GM18909 (cell line): ENCODE data around the gene ADD2.
"Not testable (repeated sequence)": the region's sequence is repeated elsewhere in the genome, so short reads cannot be mapped to it uniquely, and the experiment has no call there.

Source experiments
- ATAC-seq: cut with Tn5 transposase; IDR thresholded peaks from one replicate; pipeline ENCODE4 v1.9.1; 2021; ENCODE audit warnings: mild to moderate bottlenecking; ENCODE audit not compliant: unreplicated experiment, poor library complexity

ADD2 gene, protein sequence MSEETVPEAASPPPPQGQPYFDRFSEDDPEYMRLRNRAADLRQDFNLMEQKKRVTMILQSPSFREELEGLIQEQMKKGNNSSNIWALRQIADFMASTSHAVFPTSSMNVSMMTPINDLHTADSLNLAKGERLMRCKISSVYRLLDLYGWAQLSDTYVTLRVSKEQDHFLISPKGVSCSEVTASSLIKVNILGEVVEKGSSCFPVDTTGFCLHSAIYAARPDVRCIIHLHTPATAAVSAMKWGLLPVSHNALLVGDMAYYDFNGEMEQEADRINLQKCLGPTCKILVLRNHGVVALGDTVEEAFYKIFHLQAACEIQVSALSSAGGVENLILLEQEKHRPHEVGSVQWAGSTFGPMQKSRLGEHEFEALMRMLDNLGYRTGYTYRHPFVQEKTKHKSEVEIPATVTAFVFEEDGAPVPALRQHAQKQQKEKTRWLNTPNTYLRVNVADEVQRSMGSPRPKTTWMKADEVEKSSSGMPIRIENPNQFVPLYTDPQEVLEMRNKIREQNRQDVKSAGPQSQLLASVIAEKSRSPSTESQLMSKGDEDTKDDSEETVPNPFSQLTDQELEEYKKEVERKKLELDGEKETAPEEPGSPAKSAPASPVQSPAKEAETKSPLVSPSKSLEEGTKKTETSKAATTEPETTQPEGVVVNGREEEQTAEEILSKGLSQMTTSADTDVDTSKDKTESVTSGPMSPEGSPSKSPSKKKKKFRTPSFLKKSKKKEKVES

DNA sequence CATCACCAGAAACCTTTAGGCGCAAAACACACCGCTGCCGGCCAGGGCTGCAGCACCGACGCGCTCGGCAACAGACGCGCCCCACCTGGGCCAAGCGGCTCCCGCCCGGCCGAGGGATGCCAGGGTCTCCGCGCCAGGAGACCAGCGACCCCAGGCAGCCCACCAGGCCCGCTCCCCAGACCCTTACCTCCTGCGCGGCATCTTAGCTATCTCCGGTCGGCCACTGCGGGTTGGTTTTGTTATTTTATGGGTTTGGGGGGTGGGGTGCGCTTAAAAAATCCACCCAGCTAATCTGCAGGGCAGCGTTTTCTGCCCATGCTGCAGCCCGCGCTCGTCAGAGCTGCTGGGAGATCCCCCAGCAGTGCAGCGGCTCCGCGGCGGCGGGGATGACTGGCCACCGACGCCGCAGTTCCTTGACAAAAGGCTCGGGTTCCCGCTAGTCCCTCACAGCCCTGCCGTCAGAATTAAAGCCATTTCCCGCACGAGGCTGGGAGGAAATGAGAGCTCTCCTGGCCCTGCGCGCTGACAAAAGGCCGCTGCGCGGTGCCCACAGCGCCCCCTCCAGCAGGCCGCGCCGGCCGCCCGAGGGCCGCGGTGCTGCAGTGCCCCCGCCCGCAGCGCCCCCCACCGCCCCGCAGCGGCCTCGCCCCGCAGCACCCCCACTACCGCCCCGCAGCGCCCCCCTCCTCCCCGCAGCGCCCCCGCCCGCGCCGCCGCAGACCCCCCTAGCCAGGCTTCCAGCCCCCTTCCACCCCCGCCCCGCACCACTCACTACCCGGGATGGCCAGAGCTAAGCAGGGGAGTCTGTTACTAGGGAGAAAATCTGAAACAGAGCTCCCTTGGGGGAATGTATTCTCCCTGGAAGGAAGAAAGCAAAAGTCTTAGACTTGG, at the start of gene ADD2:
ADD2 (minus strand) TSS at position 502 of the 891 bp plus-strand sequence. CDS start 61,792 bp downstream, outside the sequence.
- ATAC-seq: peak; percentile 40

DNA sequence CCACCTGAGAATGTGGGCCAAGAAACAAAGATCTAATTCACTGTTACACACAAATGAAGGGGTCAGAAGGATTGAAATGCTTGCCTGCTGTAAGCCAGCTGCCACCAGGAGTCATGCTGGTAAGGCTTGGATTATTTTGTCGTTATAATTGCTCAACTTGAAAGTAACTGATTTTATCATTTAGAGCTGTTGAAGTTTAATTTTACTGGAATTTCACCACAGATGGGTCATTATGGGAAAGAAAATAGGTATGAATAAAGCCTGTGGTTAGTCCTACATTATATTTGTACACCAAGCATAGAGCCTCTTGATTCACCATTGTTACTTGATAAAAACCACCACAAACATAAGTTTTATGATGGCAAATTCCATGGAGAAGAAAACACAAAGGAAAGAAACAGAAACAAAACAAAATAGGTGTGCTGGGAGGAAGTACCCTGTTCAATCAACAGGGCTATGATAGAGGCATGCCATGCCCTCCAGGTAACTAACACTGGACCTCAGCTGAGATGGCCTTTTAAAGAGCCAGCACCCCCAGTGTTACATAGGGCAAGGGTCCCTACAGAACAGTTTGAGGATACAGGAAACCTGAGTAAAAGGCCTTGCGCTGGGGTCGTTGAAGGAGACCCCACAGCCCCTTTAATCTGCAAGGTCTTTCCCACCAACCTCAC, 49.4 kb upstream of the ADD2 start:
- ATAC-seq: no peak

DNA sequence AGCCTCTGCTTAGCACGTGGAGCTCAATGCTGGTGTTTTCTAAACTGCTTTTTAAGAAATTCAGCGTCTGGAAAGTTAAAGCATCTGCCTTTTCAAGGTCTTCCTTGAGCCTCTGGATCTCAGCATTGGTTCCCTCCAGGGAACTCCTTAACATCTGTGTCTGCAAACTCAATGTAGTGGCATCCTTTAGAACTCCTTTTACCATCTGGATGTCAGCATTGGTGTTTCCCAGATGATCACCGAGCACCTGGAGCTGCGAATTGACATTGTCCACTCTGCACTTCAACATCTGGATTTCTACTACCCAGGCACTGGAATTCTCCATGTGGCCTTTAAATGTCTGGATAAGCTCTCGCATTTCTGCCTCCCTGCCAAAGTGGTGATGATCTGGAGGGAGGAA, 48.7 kb upstream of the ADD2 start:
- ATAC-seq: no peak

DNA sequence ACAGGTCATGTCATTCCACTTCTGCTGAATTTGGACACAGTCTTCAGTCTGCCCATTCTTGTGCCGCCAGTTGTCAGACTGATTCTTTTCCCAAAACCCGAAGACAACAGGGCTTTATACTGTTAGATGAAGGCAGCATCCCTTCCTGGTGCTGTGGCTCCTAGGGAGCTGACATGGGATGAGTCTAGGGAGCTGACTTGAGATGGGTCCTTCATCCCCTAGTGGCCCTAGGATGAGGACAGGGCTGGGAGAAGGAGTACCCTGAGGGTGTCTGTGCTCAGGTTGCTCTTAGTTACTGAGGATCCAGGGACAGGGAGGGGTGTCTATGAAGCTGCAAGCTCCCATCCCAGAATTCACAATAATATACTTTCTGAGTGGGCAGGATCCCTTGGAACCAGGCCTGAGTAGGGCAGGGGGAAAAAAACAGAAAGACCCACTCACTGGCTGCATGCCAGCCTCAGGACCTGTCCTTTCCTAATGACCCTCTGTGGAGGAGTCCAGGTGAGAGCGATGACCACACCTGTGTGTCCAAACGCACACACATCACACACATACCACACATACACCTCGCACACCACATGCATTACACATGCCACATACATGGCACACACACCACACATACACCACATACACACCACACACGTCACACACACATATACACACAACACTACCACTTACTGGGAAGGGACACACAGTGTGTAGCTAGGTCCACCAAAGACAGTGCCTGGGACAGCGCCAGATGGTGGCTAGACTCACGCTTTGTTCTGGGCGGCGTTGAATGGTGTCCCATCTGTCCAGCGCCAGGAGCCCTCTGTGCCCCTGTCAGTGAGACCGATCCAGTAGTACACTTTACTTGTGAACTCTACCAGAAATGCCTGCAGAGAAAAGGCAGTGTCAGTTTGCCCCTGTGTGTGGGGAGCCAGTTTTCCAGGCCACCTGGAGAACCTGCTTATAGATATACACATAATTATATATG, 41.3 kb upstream of the ADD2 start:
- ATAC-seq: no peak

DNA sequence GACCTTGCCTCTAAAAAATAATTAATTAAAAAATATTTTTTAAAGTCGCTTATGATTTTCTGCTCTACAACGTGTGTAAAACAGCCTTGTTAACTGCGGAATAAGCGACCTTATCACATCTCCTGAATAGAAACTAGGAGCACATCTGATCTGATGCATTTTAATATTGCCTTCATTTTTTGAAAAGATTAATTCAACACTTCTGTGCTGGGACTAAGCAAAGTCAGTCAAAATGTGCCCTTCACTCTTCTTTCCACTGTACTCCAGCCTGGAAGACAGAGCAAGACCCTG, 39.8 kb upstream of the ADD2 start:
- no peak for ATAC-seq

DNA sequence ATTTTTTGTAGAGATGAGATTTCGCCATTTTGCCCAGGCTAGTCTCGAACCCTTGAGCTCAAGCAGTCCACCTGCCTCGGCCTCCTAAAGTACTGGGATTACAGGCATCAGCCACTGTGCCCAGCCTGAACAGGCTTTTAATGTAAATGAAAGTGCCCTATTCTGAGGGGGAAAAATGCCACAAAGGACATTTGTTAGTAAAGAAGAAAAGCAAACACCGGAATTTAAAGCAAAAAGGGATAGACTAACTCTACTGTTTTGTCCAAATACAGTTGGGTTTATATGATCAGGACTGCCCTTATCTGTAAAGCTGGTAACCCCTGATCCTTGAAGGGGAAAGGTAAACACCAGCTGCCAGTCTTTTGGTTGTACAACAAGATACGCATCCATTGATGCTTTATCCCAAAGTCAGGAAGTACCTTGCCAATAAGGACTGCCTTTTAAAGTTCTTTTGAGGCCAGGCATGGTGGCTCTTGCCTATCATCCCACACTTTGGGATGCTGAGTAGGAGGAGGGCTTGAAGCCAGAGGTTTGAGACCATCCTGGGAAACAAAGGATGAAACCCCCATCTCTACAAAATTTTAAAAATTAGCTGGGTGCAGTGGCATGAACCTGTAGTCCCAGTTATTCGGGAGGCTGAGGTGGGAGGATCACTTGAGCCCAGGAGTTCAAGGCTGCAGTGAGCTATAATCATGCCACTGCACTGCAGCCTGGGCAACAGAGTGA, 39.3 kb upstream of the ADD2 start:
- no peak for ATAC-seq

DNA sequence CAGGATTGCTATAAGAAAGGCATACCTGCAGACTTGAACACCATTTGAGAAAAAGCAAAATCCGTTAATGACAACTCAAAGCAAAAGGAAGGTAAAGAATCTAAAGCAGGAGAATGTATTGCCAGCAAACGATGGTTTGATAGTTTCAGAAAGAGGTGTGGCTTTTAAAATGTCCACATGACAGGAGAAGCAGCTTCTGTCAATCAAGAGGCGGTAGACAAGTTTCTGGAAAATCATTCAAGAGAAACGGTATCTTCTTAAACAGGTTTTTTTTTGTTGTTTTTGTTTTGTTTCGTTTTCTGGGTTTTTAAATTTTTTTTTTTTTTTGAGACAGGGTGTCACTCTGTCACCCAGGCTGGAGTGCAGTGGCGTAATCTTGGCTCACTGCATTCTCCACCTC, 38.6 kb upstream of the ADD2 start:
- ATAC-seq: no peak

DNA sequence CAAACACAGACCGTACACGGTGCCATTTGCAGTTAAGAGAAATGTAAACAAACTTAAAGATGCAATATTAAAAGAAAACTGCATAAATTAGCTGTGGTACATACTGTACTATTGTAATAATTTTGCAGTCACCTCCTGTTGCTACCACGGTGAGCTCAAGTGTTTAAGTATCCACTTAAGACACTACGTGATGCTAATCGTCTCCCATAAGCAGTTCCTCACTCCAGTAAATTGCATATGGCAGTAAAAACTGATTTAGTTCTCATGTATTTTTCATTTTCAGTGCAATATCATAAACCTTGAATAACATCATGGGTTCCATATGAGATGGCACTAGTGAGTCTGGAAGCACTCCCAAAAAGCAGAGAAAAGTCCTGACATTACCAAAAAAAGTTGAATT, 38.0 kb upstream of the ADD2 start:
- no peak for ATAC-seq

DNA sequence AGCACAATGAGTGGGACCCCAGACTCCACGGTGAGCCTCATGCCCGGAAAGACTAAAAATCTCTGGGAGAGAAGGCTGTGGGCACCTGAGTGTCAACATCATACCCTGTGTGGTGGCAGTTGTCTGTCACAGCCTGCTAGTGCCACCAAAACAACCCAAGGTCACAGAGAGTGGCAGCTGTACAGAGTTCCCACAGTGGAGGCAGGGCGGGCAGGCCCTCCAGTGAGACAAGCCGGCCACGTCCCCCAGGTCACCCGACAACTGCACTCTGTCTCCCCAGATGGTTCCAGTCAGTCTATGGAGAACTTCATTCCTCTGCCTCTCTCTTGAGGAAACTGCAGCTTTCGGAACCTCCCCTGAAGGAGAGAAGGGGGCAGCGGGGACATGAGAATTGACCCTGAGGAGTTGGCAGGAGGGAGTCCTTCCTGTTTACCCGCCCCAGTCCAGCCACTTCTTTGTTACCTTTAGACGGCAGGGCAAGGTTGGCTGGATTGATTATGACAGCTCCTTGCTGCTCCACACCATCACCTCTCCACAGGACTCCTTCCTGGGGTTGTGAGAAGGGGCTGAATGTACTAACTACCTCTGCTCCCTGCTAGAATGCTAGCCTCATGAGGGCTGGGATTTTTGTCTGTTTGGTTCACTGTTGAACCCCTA, 33.7 kb upstream of the ADD2 start:
- no peak for ATAC-seq

DNA sequence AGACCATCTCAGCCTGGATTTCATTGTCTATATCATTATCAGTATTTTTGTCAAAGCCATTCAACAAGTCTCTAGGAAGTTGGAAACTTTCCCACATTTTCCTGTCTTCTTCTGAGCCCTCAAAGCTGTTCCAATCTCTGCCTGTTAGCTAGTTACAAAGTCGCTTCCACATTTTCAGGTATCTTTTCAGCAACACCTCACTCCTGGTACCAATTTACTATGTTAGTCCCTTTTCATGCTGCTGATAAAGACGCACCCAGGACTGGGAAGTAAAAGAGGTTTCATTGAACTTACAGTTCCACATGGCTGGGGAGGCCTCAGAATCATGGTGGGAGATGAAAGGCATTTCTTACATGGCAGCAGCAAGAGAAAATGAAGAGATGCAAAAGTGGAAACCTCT, 31.7 kb upstream of the ADD2 start:
- ATAC-seq: no peak

DNA sequence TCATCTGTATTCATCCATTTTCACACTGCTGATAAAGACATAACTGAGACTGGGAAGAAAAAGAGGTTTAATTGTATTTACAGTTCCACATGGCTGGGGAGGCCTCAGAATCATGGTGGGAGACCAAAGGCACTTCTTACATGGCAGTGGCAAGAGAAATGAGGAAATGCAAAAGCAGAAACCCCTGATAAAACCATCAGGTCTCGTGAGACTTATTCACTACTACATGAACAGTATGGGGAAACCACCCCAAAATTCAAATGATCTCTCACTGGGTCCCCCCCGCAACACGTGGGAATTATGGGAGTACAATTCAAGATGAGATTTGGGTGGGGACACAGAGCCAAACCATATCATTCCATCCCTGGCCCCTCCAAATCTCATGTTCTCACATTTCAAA, 30.0 kb upstream of the ADD2 start:
- not testable (repeated sequence) for ATAC-seq

DNA sequence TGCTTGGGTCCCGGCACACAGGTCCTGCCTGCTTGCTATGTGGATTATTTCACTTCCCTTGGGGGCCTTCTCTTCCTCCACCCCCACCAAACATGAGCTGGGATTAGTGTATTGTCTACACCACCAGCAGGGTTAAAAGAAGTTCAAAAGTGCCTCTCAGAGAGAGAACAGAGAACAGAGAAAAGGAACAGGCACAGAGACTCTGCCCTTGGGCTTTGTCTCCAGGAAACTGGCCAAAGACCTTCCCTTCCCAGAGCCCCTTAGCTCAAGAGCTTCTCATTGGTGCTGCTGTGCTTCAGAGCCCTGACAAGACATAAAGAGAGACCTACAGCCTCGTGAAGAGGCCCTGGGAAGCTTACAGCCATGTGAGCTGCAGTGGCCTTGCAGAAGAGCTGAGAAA, 29.5 kb upstream of the ADD2 start:
- no peak for ATAC-seq

DNA sequence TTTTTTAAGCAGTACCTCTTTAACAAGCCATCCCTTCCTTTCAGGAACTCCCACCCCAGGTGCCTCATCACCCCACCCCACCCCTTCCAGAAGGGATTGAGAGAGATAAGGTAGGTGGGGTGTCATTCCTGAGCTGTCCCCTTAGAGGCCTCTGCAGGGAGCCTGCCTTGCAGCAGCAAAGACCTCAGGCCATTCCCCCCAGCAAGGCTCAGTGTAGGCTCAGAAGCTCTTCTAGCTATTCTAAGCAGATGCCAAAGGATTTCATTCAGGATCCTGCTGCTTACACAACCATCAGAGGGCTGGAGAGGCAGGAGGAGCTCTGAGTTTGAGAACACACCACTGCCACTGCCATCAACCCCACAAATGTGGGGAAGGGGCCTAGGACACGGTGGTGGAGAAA, 28.3 kb upstream of the ADD2 start:
- ATAC-seq: no peak

DNA sequence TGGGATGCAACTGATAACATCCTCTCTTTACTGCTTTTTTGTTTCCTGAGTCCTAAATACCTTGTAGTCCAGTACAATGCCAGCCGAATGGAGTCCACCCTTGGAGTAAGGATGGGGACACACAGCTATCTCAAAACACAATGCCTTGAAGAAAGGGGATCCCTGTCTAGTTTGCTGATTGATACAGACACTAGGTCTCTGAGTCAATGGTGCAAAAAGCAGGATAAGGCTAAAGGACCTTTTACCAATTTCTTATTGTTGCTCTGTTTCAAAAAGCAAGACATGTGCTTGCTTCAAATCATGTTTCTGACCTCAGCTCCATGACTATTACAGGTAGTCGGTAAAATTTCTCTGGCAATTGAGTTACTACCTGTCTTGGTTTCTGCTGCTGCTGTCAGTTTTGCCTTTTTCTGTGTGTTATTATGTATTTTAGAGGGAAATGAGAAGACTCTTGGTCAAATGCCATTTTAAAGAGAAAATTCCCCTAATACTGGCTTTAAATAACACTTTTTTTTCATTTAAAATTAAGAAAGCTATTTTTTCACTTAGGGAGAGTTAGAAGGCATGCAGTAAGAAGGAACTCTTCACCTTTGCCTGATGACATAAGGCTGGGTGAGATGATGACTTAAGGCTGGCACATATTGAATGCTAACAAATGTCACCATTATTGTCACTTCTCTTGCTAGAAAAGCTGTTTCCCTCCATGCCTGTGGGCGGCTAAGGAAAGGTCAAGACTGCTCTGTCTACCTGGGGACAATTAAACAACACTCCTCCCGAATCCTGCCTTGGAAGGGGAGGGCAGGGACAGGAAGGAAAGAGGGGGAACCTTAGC, 27.4 kb upstream of the ADD2 start:
- ATAC-seq: no peak

DNA sequence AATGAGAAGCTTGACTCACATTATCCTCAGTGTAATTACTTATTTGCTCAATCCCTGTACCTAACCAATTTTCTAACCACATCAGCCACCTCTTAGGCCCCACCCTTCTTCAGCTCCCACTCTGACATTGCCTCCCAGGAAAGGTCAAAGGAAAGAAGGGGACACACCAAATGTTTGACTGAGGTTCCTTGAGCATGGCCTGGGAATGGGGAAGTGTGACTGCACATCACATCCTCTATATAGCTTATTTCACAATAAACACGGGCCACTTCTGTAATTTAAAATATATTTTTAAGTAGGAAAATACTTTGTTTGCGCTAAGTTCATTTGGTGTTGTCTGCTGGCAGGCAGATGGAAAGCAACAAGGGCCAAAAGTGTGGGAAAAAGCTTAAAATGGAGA, 25.4 kb upstream of the ADD2 start:
- no peak for ATAC-seq

DNA sequence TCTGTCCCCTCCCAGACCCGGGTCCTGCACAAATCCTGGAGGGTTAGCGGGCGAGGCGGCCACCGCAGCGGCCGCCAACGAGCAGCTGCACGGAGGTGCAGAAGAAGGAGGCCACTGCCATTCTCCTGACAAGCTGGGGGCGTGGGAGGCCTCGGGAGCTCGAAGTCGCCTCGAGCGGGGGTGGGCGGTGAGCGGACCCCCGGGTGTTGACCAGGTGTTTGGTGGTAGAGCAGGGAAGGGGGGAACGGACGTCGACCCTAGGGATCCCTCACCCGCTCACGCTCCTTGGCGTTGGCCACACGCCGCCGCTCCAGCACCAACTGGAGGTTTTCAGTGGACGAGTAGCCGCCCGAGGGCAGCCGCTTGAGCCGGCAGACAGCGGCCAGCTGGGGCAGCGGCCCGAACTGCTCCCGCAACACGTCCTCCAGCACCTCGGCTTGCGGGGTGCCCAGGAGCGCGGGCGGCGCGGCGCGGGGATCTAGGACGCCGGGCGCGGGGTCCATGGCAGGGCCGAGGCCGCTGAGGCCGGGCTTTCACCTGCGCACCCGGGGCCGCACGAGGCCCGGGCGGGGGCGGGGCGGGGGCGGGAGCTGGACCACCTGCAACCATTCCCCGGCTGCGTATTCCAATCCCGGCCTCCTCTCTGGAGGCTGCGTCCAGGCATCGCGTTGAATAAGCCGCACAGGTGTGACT, 22.3 kb upstream of the ADD2 start, which contains the start of gene FIGLA:
FIGLA (minus strand) TSS at position 508 of the 693 bp plus-strand sequence; CDS start at position 503, 5 bp downstream.
- no peak for ATAC-seq
